Measurements from ENCODE around the gene CAMTA2. TPM values are rescaled to one million over a fixed set of nuclear protein-coding genes. Genes with fewer than 3 reads are reported as not detected.

The CAMTA2 gene
- total RNA-seq, 4 donors from 2014 or later: 11.4 to 27.7 (median 21.4) TPM

DNA sequence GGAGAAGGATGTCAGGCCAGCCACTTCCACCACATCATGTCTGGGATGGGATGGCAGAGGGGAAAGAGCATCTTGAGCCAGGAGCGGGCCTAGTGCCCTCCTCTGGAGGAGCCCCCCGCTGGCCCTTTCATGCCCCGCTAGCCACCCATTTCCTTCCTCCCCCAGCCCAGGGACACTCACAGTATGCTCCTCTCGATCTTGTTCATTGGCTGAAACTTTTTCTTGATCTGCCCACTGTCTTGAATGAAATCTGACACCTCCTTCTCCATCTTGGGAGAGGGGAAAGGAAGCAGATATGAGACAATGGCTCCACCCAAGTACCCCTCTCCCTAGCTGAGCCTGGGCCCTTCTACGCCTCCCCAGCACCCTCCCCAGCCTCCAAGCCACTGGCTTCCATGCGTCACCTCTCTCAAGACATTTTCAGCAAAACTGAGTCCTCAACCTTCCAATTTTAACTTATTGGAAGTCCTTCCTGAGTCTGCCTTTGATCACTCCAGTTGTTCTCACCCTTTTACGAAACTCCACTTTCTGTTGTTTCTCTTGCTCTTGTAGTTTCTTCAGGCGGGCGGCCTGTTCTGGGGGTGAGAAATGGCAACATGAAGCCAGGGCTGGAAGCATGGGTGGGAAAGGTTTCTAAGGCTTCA lies 27.1 kb downstream of the CAMTA2 start:
- ATAC-seq (ENCODE audit: low FRiP score): no peak
- DNase-seq (ENCODE audit: low spot score): no peak
- TF ChIP-seq, protein P1, sequence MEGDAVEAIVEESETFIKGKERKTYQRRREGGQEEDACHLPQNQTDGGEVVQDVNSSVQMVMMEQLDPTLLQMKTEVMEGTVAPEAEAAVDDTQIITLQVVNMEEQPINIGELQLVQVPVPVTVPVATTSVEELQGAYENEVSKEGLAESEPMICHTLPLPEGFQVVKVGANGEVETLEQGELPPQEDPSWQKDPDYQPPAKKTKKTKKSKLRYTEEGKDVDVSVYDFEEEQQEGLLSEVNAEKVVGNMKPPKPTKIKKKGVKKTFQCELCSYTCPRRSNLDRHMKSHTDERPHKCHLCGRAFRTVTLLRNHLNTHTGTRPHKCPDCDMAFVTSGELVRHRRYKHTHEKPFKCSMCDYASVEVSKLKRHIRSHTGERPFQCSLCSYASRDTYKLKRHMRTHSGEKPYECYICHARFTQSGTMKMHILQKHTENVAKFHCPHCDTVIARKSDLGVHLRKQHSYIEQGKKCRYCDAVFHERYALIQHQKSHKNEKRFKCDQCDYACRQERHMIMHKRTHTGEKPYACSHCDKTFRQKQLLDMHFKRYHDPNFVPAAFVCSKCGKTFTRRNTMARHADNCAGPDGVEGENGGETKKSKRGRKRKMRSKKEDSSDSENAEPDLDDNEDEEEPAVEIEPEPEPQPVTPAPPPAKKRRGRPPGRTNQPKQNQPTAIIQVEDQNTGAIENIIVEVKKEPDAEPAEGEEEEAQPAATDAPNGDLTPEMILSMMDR (IDR thresholded peaks at IDR 0.05): no peak

DNA sequence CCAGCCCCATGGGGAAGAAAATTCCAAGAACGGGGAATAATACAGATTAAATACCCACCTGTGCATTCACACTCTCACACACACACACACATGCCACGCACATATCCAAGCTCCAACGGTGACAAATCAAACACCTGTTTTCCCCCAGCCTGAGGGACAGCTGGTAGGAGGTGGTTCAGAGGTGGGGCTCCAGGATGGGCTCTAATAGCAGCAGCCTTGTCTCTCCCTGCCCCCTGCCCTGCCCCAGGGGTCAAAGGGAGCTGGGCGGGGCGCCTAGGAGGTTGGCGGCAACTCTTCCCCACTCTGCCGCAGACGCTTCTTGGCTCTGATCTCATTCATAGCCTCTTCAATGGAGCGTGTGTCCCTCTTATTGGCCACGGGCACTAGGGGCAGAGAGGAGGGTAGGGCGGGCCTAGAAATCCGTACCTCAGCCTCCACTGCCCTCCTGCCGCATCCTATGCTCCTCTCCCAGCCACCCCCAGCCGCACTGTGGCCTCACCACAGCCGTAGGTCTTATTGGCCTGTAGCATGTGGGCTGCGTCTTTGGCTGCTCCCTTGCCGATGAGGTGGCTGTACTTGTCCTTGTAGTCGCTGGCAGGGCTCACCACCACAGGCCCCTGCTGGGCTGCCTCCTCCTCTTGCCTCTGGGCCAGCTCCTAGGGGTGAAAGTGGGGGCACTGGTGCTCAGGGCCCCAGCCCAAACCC lies 28.1 kb downstream of the CAMTA2 start:
- no peak for DNase-seq (ENCODE audit: low spot score)
- ATAC-seq (ENCODE audit: low FRiP score): no peak
- TF ChIP-seq, protein P1 (IDR thresholded peaks at IDR 0.05): no peak

GRCh38 chr17:4958102-4958501 lies 29.4 kb downstream of the CAMTA2 start:
- ATAC-seq (ENCODE audit: low FRiP score) (no peak), DNase-seq (ENCODE audit: low spot score) (no peak)
- TF ChIP-seq, protein P1 (IDR thresholded peaks at IDR 0.05): no peak

DNA sequence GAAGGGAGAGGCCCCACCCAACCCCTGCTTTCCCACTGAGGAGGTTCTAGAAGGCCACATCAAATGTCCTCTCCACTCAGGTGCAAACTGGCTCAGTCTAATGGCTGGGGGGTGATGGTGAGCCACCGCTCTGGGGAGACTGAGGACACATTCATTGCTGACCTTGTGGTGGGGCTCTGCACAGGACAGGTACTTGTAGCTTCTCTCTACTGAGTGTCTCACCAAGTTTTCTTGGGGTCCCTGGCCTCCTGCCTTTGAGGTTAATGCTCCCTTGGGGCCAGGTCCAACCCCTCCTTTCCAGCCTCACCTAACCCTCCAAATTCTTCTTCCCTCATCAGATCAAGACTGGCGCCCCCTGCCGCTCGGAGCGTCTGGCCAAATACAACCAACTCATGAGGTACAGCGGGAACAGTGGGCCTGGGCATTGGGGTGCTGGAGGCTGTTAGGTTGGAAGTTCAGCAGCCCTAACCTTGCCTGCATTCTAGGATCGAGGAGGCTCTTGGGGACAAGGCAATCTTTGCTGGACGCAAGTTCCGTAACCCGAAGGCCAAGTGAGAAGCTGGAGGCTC lies 30.9 kb downstream of the CAMTA2 start:
- TF ChIP-seq, protein P1 (IDR thresholded peaks at IDR 0.05): no peak
- no peak for DNase-seq (ENCODE audit: low spot score)

GRCh38 chr17:4955091-4955490 lies 32.4 kb downstream of the CAMTA2 start:
- DNase-seq (ENCODE audit: low spot score) (no peak), ATAC-seq (ENCODE audit: low FRiP score) (no peak)
- TF ChIP-seq, protein P1 (IDR thresholded peaks at IDR 0.05): no peak

More for the DNA sequence above, 30.9 kb downstream of the CAMTA2 start:
- ATAC-seq (ENCODE audit: low FRiP score): no peak

GRCh38 chr17:4953451-4953961 lies 34.0 kb downstream of the CAMTA2 start:
- no peak for ATAC-seq (ENCODE audit: low FRiP score)
- TF ChIP-seq, protein P1 (IDR thresholded peaks at IDR 0.05): no peak
- DNase-seq (ENCODE audit: low spot score): no peak
